Liver (tissue), 9 donors: ENCODE measurements around the gene ALCAM. TPM values are rescaled to one million over a fixed set of nuclear protein-coding genes. Genes with fewer than 3 reads are reported as not detected.

Source experiments
- DNase-seq: peaks from one replicate; pipeline ENCODE4 v3.0.0-alpha.2; 2017; ENCODE audit warnings: low spot score
- H3K27ac ChIP-seq, 2 donors: one replicate each; pipeline ENCODE4 v1.7.0; 2013; ENCODE audit warnings: inconsistent platforms in 2 of 2, low read length in 2 of 2, control low read depth in 1 of 2, low read depth in 1 of 2, mild to moderate bottlenecking in 1 of 2
- H3K27me3 ChIP-seq, 4 donors: one replicate each; pipeline versions ENCODE4 v1.6.1 to v1.7.0; 2013; ENCODE audit warnings: low read length in 3 of 4, inconsistent platforms in 1 of 4, mild to moderate bottlenecking in 1 of 4, moderate library complexity in 1 of 4; ENCODE audit not compliant: control insufficient read depth in 4 of 4, insufficient read depth in 4 of 4
- H3K36me3 ChIP-seq, 4 donors: one replicate each; pipeline versions ENCODE4 v1.6.1 to v1.7.0; 2013; ENCODE audit warnings: low read length in 3 of 4, mild to moderate bottlenecking in 3 of 4, low read depth in 1 of 4, moderate library complexity in 1 of 4; ENCODE audit not compliant: control insufficient read depth in 4 of 4, insufficient read depth in 3 of 4
- H3K4me1 ChIP-seq, 4 donors: one replicate each; pipeline versions ENCODE4 v1.6.1 to v1.7.0; 2013; ENCODE audit warnings: low read length in 3 of 4, mild to moderate bottlenecking in 3 of 4, moderate library complexity in 1 of 4; ENCODE audit not compliant: control insufficient read depth in 4 of 4, insufficient read depth in 4 of 4
- H3K4me3 ChIP-seq, 3 donors: one replicate each; pipeline versions ENCODE4 v1.6.1 to v1.7.0; 2013; ENCODE audit warnings: low read length in 3 of 3, control low read depth in 1 of 3, low read depth in 1 of 3, mild to moderate bottlenecking in 1 of 3
- H3K9ac ChIP-seq, 2 donors: one replicate each; pipeline ENCODE4 v1.7.0; 2013; ENCODE audit warnings: low read length in 2 of 2, mild to moderate bottlenecking in 2 of 2, moderate library complexity in 2 of 2, control low read depth in 1 of 2, low read depth in 1 of 2
- H3K9me3 ChIP-seq, 4 donors: one replicate each; pipeline versions ENCODE4 v1.6.1 to v1.7.0; 2013; ENCODE audit warnings: low read length in 3 of 4; ENCODE audit not compliant: control insufficient read depth in 4 of 4
- EGR1 ChIP-seq, 2 donors: IDR thresholded peaks; 2 replicates each; pipeline ENCODE4 v1.6.1; 2016 to 2018; ENCODE audit warnings: antibody characterized with exemption in 2 of 2, low read depth in 2 of 2
- FOXA1 ChIP-seq: IDR thresholded peaks from 2 replicates; pipeline ENCODE4 v1.6.1; 2016; ENCODE audit warnings: antibody characterized with exemption
- FOXA2 ChIP-seq: IDR thresholded peaks from 2 replicates; pipeline ENCODE4 v1.6.1; 2016; ENCODE audit warnings: antibody characterized with exemption
- GABPA ChIP-seq, 2 donors: IDR thresholded peaks in 1 of 2; conservative IDR thresholded peaks in 1 of 2; 2 replicates each; pipeline ENCODE4 v1.6.1; 2016; ENCODE audit warnings: antibody characterized with exemption in 2 of 2, mild to moderate bottlenecking in 1 of 2, moderate library complexity in 1 of 2
- HNF4A ChIP-seq, 2 donors: conservative IDR thresholded peaks; 2 replicates each; pipeline ENCODE4 v1.6.1; 2016; ENCODE audit warnings: antibody characterized with exemption in 2 of 2, mild to moderate bottlenecking in 2 of 2
- HNF4G ChIP-seq: IDR thresholded peaks from 2 replicates; pipeline ENCODE4 v1.6.1; 2016; ENCODE audit warnings: antibody characterized with exemption
- JUND ChIP-seq, 2 donors: IDR thresholded peaks; 2 replicates each; pipeline ENCODE4 v1.6.1; 2016; ENCODE audit warnings: antibody characterized with exemption in 2 of 2
- NR2F2 ChIP-seq: IDR thresholded peaks from 2 replicates; pipeline ENCODE4 v1.6.1; 2016; ENCODE audit warnings: antibody characterized with exemption
- RAD21 ChIP-seq, 2 donors: IDR thresholded peaks; 2 replicates each; pipeline ENCODE4 v1.6.1; 2016; ENCODE audit warnings: antibody characterized with exemption in 2 of 2, mild to moderate bottlenecking in 2 of 2
- RXRA ChIP-seq, 2 donors: IDR thresholded peaks; 2 replicates each; pipeline ENCODE4 v1.6.1; 2017 to 2018; ENCODE audit warnings: antibody characterized with exemption in 2 of 2, mild to moderate bottlenecking in 1 of 2
- SP1 ChIP-seq: IDR thresholded peaks from 2 replicates; pipeline ENCODE4 v1.6.1; 2018; ENCODE audit warnings: antibody characterized with exemption, mild to moderate bottlenecking
- TAF1 ChIP-seq: conservative IDR thresholded peaks from 2 replicates; pipeline ENCODE4 v1.6.1; 2016; ENCODE audit warnings: antibody characterized with exemption, mild to moderate bottlenecking
- YY1 ChIP-seq: IDR thresholded peaks from 2 replicates; pipeline ENCODE4 v1.6.1; 2016; ENCODE audit warnings: antibody characterized with exemption, mild to moderate bottlenecking
- WGBS: extraction: QIAGEN DNeasy Blood & Tissue Kit; methylation state at CpG from one replicate; pipeline ENCODE4 v1.1.7; 2013; 5-methylcytosine and 5-hydroxymethylcytosine counted together
- polyA plus RNA-seq, 2 donors: library from polyadenylated mRNA; stranded (reverse) in 1 of 2; unstranded in 1 of 2; fragments of 200-250 nt in 1 of 2; fragments of >200 nt in 1 of 2; fragmentation: Nextera tagmentation in 1 of 2; extraction: Ambion mirVana in 1 of 2; gene quantifications; one replicate each; pipeline versions ENCODE4 v1.2.1 to v1.2.3, GENCODE V29; 2013 to 2015
- total RNA-seq, 2 donors: library from RNA; depleted of rRNA; stranded (reverse); fragments of >200 nt; gene quantifications; one replicate each; pipeline ENCODE4 v1.2.3, GENCODE V29; 2014
- TF ChIP-seq, protein P1 (sequence below): fragments of 150-350 bp; IDR thresholded peaks from 2 replicates; pipeline ENCODE4 v1.5.1; 2017; ENCODE audit warnings: improper control_type of control experiment, low read depth, low read length; ENCODE audit not compliant: missing input control
- TF ChIP-seq, protein P2 (sequence below): IDR thresholded peaks from 2 replicates; pipeline ENCODE4 v1.6.1; 2016; ENCODE audit warnings: antibody characterized with exemption
- TF ChIP-seq, protein P3 (sequence below): IDR thresholded peaks from 2 replicates; pipeline ENCODE4 v1.6.1; 2016; ENCODE audit warnings: antibody characterized with exemption
- TF ChIP-seq, protein P4 (sequence below): IDR thresholded peaks from 2 replicates; pipeline ENCODE4 v1.6.1; 2016; ENCODE audit warnings: antibody characterized with exemption, mild to moderate bottlenecking
- TF ChIP-seq, protein P5 (sequence below): IDR thresholded peaks from 2 replicates; pipeline ENCODE4 v1.6.1; 2016; ENCODE audit warnings: antibody characterized with exemption
- donor health status: healthy.
- donor health status: healthy.
- donor health status: healthy.
- donor health status: healthy.
- donor health status: healthy.

ALCAM gene
- total and polyA plus RNA-seq, 4 donors, result 14.2 to 62.0 (median 32.3) TPM

DNA sequence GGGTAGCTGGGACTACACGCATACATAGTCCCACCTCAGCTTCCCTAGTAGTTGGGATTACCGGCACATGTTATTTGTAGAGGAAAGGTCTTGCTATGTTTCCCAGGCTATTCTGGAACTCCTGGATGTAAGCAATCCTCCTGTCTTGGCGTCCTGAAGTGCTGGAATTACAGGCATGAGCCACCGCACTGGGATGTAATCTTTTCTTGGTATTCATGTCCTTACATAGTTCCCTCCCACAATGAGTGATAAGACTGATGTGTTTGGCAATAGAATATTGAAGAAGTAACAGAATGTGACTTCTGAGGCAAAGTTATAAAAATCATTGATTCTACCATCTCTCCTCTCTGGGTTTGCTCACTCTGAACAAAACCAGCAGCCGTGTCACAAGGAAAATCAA, 22.7 kb upstream of the ALCAM start:
- TF ChIP-seq HNF4G, result no peak
- TF ChIP-seq RXRA (IDR thresholded peaks at IDR 0.05), result no peak
- TF ChIP-seq, protein P1, sequence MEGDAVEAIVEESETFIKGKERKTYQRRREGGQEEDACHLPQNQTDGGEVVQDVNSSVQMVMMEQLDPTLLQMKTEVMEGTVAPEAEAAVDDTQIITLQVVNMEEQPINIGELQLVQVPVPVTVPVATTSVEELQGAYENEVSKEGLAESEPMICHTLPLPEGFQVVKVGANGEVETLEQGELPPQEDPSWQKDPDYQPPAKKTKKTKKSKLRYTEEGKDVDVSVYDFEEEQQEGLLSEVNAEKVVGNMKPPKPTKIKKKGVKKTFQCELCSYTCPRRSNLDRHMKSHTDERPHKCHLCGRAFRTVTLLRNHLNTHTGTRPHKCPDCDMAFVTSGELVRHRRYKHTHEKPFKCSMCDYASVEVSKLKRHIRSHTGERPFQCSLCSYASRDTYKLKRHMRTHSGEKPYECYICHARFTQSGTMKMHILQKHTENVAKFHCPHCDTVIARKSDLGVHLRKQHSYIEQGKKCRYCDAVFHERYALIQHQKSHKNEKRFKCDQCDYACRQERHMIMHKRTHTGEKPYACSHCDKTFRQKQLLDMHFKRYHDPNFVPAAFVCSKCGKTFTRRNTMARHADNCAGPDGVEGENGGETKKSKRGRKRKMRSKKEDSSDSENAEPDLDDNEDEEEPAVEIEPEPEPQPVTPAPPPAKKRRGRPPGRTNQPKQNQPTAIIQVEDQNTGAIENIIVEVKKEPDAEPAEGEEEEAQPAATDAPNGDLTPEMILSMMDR, result no peak
- TF ChIP-seq RAD21 (IDR thresholded peaks at IDR 0.05), result no peak
- no peak for TF ChIP-seq EGR1 (IDR thresholded peaks at IDR 0.05; ENCODE audit: low read depth in 2 of 2)
- no peak for TF ChIP-seq YY1
- TF ChIP-seq, protein P2, sequence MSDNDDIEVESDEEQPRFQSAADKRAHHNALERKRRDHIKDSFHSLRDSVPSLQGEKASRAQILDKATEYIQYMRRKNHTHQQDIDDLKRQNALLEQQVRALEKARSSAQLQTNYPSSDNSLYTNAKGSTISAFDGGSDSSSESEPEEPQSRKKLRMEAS, result no peak
- TF ChIP-seq FOXA2, result no peak
- no peak for TF ChIP-seq HNF4A (conservative IDR thresholded peaks at IDR 0.05)
- TF ChIP-seq TAF1, result no peak
- TF ChIP-seq, protein P3, sequence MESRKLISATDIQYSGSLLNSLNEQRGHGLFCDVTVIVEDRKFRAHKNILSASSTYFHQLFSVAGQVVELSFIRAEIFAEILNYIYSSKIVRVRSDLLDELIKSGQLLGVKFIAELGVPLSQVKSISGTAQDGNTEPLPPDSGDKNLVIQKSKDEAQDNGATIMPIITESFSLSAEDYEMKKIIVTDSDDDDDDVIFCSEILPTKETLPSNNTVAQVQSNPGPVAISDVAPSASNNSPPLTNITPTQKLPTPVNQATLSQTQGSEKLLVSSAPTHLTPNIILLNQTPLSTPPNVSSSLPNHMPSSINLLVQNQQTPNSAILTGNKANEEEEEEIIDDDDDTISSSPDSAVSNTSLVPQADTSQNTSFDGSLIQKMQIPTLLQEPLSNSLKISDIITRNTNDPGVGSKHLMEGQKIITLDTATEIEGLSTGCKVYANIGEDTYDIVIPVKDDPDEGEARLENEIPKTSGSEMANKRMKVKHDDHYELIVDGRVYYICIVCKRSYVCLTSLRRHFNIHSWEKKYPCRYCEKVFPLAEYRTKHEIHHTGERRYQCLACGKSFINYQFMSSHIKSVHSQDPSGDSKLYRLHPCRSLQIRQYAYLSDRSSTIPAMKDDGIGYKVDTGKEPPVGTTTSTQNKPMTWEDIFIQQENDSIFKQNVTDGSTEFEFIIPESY, result no peak
- TF ChIP-seq NR2F2, result no peak
- TF ChIP-seq SP1, result no peak
- TF ChIP-seq FOXA1, result no peak
- TF ChIP-seq GABPA (IDR thresholded peaks at IDR 0.05 in 1 of 2, conservative IDR thresholded peaks at IDR 0.05 in 1 of 2), result no peak
- no peak for TF ChIP-seq JUND (IDR thresholded peaks at IDR 0.05)
- TF ChIP-seq, protein P4, sequence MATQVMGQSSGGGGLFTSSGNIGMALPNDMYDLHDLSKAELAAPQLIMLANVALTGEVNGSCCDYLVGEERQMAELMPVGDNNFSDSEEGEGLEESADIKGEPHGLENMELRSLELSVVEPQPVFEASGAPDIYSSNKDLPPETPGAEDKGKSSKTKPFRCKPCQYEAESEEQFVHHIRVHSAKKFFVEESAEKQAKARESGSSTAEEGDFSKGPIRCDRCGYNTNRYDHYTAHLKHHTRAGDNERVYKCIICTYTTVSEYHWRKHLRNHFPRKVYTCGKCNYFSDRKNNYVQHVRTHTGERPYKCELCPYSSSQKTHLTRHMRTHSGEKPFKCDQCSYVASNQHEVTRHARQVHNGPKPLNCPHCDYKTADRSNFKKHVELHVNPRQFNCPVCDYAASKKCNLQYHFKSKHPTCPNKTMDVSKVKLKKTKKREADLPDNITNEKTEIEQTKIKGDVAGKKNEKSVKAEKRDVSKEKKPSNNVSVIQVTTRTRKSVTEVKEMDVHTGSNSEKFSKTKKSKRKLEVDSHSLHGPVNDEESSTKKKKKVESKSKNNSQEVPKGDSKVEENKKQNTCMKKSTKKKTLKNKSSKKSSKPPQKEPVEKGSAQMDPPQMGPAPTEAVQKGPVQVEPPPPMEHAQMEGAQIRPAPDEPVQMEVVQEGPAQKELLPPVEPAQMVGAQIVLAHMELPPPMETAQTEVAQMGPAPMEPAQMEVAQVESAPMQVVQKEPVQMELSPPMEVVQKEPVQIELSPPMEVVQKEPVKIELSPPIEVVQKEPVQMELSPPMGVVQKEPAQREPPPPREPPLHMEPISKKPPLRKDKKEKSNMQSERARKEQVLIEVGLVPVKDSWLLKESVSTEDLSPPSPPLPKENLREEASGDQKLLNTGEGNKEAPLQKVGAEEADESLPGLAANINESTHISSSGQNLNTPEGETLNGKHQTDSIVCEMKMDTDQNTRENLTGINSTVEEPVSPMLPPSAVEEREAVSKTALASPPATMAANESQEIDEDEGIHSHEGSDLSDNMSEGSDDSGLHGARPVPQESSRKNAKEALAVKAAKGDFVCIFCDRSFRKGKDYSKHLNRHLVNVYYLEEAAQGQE, result no peak
- TF ChIP-seq, protein P5, sequence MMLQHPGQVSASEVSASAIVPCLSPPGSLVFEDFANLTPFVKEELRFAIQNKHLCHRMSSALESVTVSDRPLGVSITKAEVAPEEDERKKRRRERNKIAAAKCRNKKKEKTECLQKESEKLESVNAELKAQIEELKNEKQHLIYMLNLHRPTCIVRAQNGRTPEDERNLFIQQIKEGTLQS, result no peak
- Histone ChIP-seq H3K9me3 (no peaks in the 10 kb centered on the region), H3K4me3 (no peak overlapping the region), H3K4me1 (no peaks in the 10 kb centered on the region), H3K9ac (no peak overlapping the region), H3K27ac (no peak overlapping the region), H3K27me3 (no peaks in the 10 kb centered on the region), H3K36me3 (no peaks in the 10 kb centered on the region)
- no peak for DNase-seq
- 86% methylated on average over 5 of the region's 5 CpGs for WGBS
